ENCODE data around the gene HVCN1.
"Not testable (repeated sequence)": the region's sequence is repeated elsewhere in the genome, so short reads cannot be mapped to it uniquely, and the experiment has no call there.

Gene HVCN1, protein sequence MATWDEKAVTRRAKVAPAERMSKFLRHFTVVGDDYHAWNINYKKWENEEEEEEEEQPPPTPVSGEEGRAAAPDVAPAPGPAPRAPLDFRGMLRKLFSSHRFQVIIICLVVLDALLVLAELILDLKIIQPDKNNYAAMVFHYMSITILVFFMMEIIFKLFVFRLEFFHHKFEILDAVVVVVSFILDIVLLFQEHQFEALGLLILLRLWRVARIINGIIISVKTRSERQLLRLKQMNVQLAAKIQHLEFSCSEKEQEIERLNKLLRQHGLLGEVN

DNA sequence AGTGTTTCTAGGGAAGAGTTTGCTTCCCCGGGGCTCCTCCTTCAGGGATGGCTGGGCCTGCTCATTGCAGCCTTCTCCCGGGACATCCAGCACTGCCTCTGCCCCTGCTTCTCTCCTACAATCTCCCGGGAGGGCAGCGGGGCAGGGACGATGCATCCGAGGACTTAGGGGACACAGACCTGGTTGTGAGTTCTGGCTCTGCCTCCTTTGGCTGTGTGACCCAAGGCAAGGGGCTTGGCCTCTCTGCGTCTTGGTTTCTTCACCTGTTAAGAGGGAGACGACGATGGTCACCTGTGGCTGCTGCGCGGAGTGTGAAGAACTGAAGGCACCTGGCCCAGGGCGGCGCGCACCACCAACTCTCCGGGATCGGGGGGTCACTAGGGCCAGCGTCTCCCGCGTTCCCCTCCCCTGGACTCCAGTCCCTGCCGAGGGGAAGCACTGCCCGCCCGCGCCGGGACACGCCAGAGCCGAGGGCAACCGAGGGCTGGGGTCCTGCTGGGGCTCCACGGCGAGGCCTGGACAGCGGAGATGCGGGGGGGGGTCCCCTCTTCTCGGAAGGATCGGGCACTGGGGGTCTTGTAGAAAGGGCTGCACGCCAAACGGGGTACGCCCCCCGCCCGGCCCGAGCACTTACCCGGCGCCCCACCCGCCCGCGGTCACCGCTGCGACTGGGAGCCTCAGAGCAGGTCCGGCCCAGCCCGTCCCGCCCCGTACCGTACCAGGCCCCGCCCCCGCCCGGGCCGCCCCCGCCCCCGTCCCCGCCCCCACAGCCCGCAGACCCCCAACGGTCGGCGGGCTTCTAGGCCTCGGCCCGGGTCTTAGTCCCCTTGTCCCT is at the start of gene HVCN1:
Gene HVCN1 (minus strand): TSS at position 670 of the 835 bp plus-strand sequence. CDS start 5,870 bp downstream, outside the sequence.
- no peak for DNase-seq (ENCODE audit: low read depth)

DNA sequence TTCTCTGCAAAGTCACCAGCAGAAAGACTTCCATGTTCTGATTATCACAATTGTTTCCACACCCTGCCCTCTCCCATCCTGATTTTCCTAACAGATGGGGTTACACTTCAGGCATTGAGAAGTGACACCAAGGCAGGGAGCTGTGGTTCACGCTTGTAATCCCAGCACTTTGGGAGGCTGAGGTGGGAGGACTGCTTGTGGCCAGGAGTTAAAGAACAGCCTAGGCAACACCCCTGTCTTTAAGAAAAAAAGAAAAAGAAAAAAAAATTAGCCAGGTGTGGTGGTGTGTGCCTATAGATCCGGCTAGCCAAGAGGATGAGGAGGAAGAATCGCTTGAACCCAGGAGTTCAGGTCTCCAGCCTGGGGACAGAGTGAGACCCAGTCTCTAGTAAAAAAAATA is 48.6 kb upstream of the HVCN1 start:
- DNase-seq (ENCODE audit: low read depth): no peak

DNA sequence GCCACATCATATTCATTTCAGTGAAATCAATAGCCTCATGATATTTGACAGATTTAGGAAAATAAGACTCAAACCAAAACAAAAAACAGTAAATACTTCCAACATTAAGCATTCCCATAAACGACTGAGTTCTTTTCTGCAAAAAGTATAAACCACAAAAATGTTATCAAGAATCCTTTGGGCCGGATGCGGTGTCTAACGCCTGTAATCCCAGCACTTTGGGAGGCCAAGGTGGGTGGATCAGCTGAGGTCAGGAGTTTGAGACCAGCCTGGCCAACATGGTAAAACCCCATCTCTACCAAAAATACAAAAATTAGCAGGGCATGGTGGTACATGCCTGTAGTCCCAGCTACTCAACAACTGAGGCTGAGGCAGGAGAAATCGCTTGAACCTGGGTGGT is 48.1 kb upstream of the HVCN1 start:
- peak; percentile 32 for DNase-seq (ENCODE audit: low read depth)

DNA sequence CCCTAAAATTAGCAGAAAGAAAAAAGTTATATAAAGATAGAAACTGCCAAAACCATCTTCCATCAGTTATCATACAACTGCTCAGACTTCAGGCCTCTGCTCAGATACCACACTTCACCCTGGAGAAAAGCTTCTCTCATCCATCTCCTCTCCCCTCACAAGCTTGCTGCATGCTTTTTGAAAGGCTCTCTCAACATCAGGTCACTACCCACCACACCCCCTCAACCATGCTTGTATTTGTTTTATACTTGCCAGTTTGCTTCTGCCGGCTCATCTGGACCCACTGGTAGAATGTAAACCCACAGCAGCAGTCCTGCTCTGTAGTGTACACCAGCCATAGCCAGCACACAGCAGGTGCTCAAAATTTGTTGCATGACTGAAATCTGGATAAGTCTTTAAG is 45.0 kb upstream of the HVCN1 start:
- no peak for DNase-seq (ENCODE audit: low read depth)

DNA sequence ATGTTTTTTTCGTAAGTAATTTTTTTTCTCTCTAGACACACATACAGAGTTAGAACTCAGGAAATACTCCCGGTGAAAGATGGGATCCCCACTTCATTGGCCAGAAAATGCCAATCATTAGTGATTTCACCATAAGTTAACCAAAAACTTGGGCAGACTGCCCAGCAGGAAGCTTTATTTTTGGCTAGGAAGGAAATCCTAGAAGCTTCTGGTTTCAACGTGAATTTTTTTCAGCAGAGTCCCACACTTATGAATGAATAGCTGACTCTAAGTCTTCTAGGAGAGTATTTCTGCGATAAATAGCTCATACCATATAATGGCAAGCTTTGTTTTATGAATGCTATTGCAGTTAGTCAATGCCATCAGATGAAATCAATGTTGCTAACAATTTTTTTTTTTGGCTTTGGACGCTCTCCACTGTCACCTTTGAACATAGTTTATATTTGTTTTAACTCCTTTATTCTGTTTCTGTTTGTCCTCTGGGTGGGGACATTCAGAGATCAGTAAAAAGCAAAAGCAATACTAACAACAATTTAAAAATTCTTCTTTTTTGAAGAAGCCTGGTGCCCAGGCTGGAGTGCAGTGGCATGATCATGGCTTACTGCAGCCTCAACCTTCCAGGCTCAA is 44.3 kb upstream of the HVCN1 start:
- peak; percentile 83 for DNase-seq (ENCODE audit: low read depth)

DNA sequence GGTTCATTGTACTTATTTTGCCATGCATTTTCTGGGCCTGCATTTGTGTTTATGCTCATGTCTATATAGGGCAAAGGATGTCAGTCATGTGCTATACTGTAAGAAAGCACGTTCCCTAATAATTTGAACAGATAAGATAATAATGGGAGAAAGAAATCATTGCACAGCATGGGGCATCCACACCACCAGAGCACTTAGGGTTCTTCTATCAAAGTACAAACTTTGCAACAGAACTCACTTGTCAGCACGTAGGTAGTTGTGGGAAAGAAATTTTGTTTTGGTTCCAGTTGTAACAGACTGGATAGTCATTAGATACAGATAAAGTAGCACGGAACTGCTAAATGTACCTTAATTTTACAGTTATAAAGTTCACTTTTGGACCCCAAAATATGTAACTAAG is 43.7 kb upstream of the HVCN1 start:
- no peak for DNase-seq (ENCODE audit: low read depth)

DNA sequence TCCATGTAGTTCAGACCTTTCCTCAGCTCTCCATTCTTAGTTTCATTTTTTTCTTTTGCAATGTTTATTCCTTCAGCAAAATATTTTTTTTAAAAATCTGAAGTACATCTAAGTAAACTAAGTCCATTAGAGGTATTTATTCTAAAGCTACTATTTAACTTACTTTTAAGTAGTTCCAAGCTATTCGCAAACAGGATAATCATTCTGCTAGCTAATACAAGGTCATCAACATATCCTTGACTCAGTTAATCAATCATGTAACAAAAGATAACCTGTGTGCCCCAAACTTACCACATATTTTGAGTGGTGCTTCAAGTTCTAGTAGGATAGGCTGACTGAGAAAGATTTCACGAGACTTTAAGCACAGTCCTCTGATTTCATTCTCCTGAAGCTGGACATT is 42.6 kb upstream of the HVCN1 start:
- DNase-seq (ENCODE audit: low read depth): no peak

DNA sequence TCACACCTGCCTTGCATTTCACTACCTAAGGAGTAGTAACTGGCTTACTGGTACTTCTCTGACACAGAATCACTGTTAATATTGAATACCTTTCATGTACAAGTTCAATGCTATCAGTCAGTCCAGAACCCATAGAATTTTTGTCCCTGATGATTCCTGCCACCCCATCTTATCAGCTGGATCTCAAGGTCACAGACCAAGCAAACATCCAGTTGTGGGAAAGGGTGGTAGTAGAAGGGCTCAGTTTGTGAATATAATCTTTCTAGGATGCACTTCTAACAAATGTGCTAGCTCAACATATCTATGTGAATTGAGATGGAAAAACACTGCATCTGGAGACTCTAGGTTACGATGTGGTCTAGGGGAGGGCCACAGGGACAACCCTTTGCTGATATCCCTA is 39.7 kb upstream of the HVCN1 start:
- DNase-seq (ENCODE audit: low read depth): no peak

DNA sequence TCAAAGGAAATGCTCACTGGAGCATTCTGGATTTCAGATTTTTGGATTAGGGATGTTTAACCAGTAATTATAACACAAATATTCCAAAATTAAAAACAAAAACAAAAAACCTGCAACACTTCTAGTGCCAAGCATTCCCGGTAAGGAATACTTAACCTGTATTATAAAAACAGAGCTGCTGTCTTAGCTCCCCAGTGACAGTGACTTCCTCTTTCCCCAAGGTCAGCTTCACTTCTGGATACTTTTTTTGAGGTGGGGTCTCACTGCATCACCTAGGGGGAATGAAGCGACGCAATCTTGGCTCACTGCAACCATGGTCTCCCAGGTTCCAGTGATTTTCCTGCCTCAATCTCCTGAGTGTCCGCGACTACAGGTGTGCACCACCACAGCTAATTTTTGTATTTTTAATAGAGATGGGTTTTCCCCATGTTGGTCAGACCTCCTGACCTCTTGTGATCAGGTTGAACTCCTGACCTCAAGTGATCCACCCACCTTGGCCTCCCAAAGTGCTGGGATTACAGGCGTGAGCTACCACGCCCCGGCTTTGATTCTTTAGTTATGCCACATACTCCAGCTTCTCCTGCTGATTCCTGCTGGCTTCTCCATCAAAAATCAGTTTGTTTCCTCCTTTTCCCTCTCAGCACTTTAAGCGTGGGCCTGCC is 37.9 kb upstream of the HVCN1 start:
- no peak for DNase-seq (ENCODE audit: low read depth)

DNA sequence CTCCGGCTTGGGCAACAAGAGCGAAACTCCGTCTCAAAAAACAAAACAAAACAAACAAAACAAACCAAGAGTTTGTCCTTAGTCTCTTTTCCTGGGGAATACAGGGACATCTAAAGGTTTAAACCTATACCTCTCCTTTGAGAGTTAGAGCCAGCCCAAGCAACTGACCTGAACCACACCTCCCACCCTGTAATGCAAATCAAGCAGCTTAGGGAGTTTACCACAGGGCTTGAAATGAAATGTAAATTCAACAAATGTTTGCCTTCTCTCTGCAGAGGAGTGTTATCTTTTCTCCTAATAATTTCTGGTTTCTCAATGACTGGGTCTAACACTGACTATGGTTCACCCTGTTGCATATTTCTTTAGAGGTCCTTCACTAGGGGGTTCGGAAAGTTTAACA is 37.1 kb upstream of the HVCN1 start:
- no peak for DNase-seq (ENCODE audit: low read depth)

DNA sequence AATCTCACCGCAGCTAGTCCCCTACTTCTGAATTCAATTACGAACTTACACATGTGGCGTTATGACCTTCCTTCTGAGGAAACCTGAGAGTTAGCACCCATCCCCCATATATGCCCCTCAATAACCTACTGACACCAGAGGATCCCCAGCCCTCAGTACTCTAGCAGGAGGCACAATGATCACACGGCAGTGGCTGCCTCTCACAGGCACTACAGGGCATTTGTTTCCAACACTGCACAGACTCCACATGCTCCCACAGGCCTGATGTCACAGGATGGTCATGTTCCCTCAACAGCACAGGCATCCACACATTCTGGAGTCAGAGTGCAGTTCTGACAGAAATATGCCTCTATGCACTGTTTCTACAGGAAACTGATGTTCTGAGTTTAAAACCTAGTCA is 36.4 kb upstream of the HVCN1 start:
- DNase-seq (ENCODE audit: low read depth): no peak

DNA sequence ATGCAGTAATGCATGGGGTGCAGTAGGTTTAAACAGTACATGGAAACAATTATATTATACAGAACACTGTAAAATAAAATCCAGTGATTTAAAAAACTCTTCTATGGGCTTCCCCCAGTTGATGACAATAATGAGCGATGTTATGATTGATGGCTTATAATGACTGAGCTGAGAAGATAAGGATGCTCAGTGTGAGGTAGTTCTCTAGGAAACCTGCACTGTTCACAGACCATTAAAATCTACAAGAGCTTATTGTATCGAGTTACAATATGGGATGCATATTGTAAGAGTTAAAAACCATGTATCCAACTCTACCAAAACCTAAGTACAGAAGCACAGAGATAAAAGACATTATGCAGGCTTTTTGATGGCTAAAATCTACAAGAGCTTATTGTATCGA is 34.0 kb upstream of the HVCN1 start:
- DNase-seq (ENCODE audit: low read depth): not testable (repeated sequence)

DNA sequence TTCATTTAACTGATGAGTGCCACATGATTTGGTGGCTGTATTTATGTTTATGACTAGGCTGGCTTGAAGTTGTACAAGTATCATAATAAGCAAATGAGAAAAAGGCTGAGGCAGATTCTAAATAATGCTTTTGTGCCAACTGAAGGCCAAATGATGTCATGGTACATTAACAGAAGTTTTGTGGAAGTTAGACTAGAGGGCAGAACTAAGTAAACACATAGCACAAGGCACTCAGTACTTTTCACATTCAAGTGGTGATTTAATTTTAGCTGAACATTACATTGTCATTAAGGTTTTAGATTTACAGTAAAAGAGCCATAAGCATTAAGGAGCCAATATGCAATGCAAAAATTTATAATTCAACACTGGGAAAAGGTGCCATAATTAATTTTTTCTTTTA is 32.7 kb upstream of the HVCN1 start:
- DNase-seq (ENCODE audit: low read depth): no peak

DNA sequence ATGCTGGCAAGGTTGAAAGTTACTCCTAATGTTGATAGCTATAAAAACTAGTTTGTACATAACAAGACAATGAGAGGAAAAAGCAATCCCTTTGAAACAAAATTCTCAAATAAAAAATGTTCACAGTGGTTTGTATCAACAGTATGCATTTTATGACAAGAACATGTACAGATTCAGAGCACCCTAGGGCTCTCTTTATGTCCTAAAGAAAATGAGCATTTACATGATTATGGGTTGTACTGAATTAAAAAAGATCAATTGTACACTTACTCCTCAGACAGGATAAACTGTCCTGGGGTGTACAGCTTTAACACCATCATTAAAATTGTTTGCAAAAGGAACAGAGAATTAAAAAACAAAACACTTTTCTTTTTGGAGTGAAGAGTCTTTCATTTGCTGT is 31.6 kb upstream of the HVCN1 start:
- no peak for DNase-seq (ENCODE audit: low read depth)

DNA sequence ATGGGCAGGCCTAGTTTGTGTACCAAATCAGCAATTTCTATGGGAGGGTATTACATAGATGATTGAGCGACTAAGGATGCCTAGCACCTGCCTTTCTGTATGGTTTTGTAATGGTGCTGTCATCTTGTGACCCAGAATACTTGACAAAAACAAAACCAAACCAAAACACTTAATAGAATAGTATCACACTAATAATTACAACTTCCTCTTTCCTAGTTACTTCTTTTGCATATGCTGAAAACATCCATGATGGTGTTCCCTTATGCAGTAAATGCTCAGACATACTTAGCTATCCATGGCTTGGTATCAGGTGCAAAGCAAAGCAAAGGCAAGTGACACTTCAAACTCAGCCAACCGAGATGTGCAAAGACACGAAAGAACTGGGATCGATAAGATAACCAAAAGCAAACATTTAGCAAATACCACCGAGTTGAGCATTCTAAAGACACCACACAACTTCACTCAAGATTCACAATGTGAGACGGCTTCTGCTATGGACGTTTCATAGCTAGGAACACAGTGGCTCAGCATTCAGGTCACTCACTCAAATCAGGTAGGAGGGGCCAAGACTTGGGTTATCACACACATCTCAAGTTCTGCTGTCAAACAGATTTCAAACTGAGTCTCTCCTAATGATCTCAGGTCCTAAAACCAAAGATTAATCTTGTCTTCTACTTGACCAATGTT is 29.4 kb upstream of the HVCN1 start:
- no peak for DNase-seq (ENCODE audit: low read depth)

DNA sequence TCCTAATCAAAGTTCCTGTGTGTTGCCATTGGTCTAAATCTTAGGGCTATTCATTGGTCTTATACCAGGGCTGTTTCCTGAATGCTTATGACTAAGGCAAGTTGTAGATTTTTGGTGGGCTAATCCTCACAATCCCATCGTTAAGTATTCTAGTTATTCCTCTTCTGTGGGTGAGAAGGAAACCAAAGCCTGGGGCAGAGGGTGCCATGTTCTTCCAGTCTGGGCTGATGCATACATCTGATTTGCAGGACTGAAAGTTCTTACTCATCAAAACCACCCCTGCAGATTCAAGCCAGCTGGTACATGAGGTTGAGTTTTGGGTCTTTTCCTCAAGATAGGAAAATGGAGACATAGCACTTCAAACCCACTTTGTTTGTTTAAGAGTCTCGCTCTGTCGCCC is 28.1 kb upstream of the HVCN1 start:
- DNase-seq (ENCODE audit: low read depth): no peak

DNA sequence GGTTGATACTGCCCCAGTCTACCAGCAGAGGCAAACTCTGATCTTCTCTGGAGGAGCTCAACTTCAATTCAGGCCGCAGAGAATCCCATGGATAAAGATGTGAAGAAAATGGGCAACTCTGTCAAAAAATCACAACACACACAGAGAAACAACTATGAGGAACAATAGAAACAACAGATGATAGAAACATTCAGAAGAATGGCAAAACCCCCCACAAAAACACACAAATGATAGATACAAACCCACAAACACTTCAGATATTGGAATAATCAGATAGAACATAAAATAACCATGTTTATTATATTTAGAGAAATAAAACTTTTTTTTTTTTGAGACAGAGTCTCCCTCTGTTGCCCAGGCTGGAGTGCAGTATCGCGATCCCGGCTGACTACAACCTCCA is 20.0 kb upstream of the HVCN1 start:
- no peak for DNase-seq (ENCODE audit: low read depth)

DNA sequence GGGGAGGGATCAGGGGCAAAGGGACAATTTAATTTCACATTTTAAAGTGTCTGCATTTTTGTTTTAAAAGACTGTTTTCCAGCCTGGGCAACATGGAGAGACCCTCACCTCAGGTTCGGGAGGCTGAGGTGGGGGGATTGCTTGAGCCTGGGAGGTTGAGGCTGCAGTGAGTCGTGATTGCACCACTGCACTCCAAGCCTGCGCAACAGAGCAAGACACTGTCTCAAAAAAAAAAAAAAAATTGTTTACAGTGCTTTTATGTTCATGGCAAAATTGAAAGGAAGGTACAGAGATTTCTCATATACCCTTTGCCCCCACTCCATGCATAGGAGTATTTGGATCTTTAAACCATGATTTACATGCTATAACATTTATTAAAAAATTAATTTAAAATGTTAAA is 16.4 kb upstream of the HVCN1 start:
- no peak for DNase-seq (ENCODE audit: low read depth)

DNA sequence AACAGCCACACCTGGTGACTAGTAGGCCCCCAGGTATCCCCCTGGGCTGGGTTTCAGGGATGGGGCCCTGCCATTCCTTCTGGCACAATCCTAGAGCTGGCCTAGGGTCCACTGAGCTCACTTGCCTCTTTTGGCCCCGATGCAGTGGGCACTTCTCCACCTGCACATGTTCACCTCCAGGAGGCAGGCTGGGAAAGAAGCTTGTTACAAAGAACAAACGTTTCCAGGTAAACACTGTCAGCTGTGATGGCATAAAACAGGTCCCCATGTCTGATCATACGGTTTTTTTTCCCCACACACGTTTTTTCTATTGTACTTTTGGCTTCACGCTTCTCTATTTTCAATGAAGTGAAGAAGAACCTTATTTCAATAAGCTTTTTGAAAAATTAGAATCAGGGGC is 15.8 kb upstream of the HVCN1 start:
- no peak for DNase-seq (ENCODE audit: low read depth)

DNA sequence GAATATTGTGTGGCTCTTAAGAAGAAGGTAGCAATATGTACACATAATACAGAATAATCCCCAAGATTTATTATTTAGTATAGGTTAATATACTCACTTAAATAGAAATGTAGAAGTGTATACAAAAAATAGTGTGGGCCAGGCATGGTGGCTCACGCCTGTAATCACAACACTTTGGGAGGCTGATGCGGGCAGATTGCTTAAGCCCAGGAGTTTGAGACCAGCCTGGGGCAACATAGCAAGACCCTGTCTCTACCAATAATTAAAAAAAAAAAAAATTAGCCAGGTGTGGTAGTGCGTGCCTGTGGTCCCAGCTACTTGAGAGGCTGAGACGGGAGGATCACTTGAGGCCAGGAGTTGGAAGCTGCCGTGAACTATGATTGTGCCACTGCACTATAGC is 15.3 kb upstream of the HVCN1 start:
- no peak for DNase-seq (ENCODE audit: low read depth)

DNA sequence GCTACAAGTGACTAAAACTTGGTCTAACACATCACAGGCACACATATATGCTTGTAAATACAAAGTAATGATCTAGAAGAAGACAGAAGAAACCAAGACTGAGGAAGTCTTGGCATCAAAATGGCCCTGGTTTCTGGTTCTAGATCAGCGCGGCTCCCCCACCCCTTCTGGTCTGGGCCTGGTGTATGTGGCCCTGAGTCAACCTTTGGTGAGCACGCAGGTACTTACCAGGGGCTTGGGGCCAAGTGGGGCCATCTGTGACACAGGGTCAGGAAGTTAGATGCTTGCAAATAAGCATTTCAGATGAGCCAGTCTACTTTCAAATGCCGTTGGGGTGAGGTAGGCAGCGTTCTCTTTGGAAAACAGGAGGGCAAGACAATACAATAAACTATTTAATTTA is 13.2 kb upstream of the HVCN1 start:
- no peak for DNase-seq (ENCODE audit: low read depth)

All from fibroblast of gingiva (primary cell).